Smooth muscle cell (in vitro differentiated cells): ENCODE measurements around the gene PGBD5. TPM values are rescaled to one million over a fixed set of nuclear protein-coding genes. Genes with fewer than 3 reads are reported as not detected.

Experiments used
- DNase-seq: peaks from one replicate; lab custom pipeline; 2025; ENCODE audit not compliant: unreplicated experiment; lab: John Stamatoyannopoulos, UW
- H2AFZ ChIP-seq: fragments of 200-600 bp; sonication (generic); 2 replicates; pipeline ENCODE4 v1.6.0; 2016; ENCODE audit warnings: antibody characterized with exemption, low read depth, mild to moderate bottlenecking
- H3F3A ChIP-seq: fragments of 200-600 bp; sonication (generic); 2 replicates; pipeline ENCODE4 v1.6.0; 2017; ENCODE audit warnings: antibody characterized with exemption, low read depth
- H3K27ac ChIP-seq: fragments of 200-600 bp; sonication (generic); 2 replicates; pipeline ENCODE4 v1.5.1; 2016; ENCODE audit warnings: low read depth, mild to moderate bottlenecking
- H3K27me3 ChIP-seq: fragments of 200-600 bp; sonication (generic); 2 replicates; pipeline ENCODE4 v1.6.1; 2016; ENCODE audit warnings: low read depth, mild to moderate bottlenecking
- H3K36me3 ChIP-seq: fragments of 200-600 bp; sonication (generic); 2 replicates; pipeline ENCODE4 v1.5.1; 2016; ENCODE audit warnings: low read depth
- H3K4me1 ChIP-seq: fragments of 200-600 bp; sonication (generic); 2 replicates; pipeline ENCODE4 v1.5.1; 2016; ENCODE audit warnings: low read depth
- H3K4me2 ChIP-seq: fragments of 200-600 bp; sonication (generic); 2 replicates; pipeline ENCODE4 v1.6.0; 2016; ENCODE audit warnings: mild to moderate bottlenecking
- H3K4me3 ChIP-seq: fragments of 200-600 bp; sonication (generic); 2 replicates; pipeline ENCODE4 v1.5.1; 2016; ENCODE audit warnings: mild to moderate bottlenecking
- H3K79me2 ChIP-seq: fragments of 200-600 bp; sonication (generic); 2 replicates; pipeline ENCODE4 v1.6.0; 2016; ENCODE audit warnings: low read depth, mild to moderate bottlenecking
- H3K9ac ChIP-seq: fragments of 200-600 bp; sonication (generic); 2 replicates; pipeline ENCODE4 v1.6.0; 2016; ENCODE audit warnings: low read depth
- H3K9me3 ChIP-seq: fragments of 200-600 bp; sonication (generic); replicated peaks from 2 replicates; pipeline ENCODE4 v1.5.1; 2016; ENCODE audit warnings: low read depth
- H4K20me1 ChIP-seq: fragments of 200-600 bp; sonication (generic); 2 replicates; pipeline ENCODE4 v1.6.0; 2016; ENCODE audit warnings: low read depth
- CTCF ChIP-seq: fragments of 200-600 bp; sonication (generic); IDR thresholded peaks from 2 replicates; pipeline ENCODE4 v1.5.1; 2017; ENCODE audit warnings: borderline replicate concordance, mild to moderate bottlenecking, antibody characterized with exemption; ENCODE audit not compliant: insufficient read depth, poor library complexity, severe bottlenecking
- WGBS: methylation state at CpG from one replicate; pipeline ENCODE4 v1.1.7; 2016; ENCODE audit warnings: low lambda C conversion rate; 5-methylcytosine and 5-hydroxymethylcytosine counted together
- polyA plus RNA-seq: library from polyadenylated mRNA; unstranded; fragments of >200 nt; fragmentation: Nextera tagmentation; extraction: Ambion mirVana; gene quantifications from 2 replicates; pipeline ENCODE4 v1.2.1, GENCODE V29; 2016
- total RNA-seq: library from RNA; depleted of rRNA; stranded (reverse); fragments of >200 nt; gene quantifications from 2 replicates; pipeline ENCODE4 v1.2.3, GENCODE V29; 2014

PGBD5 gene
- total and polyA plus RNA-seq, 2 experiments from 2014 or later, result 0.83 to 0.94 TPM

GRCh38 chr1:230306169-230306568, 120.0 kb downstream of the PGBD5 start:
- H3K36me3 ChIP-seq, result no peaks in the 10 kb centered on the region
- H4K20me1 ChIP-seq, result no peaks in the 10 kb centered on the region
- no peaks in the 10 kb centered on the region for H3K79me2 ChIP-seq
- H3K9me3 ChIP-seq, result no peaks in the 10 kb centered on the region
- H2AFZ ChIP-seq, result no peak overlapping the region
- WGBS, result 91% methylated on average over 4 of the region's 4 CpGs
- no peak overlapping the region for H3K4me2 ChIP-seq
- H3K27ac ChIP-seq, result no peak overlapping the region
- H3K9ac ChIP-seq, result no peak overlapping the region
- no peaks in the 10 kb centered on the region for H3K27me3 ChIP-seq
- no peak for DNase-seq
- no peaks in the 10 kb centered on the region for H3K4me1 ChIP-seq
- no peak overlapping the region for H3K4me3 ChIP-seq
- no peaks in the 10 kb centered on the region for H3F3A ChIP-seq
- TF ChIP-seq CTCF, result no peak

DNA sequence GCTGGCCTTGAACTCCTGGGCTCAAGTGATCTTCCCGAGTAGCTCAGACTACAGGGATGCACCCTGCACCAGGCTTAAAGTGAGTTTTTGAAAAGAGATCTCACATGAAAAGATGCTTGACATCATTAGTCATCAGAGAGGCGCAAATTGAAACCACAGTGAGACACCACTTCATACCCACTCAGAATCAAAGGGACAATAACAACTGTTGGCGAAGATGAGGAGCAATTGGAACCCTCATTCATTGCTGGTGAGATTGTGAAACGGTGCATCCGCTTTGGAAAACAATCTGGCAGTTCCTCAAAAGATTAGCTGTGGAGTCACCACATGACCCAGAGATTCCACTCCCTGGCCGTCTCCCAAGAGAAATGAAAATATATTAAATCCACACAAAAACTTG, 122.3 kb downstream of the PGBD5 start:
- H3K79me2 ChIP-seq, result no peaks in the 10 kb centered on the region
- TF ChIP-seq CTCF, result no peak
- peak overlapping the region; percentile 0 for H3K4me2 ChIP-seq
- no peak overlapping the region for H3K27ac ChIP-seq
- H3K4me1 ChIP-seq, result no peaks in the 10 kb centered on the region
- H3F3A ChIP-seq, result no peaks in the 10 kb centered on the region
- 46% methylated on average over 6 of the region's 6 CpGs for WGBS
- no peak overlapping the region for H2AFZ ChIP-seq
- DNase-seq, result no peak
- H4K20me1 ChIP-seq, result no peaks in the 10 kb centered on the region
- no peaks in the 10 kb centered on the region for H3K36me3 ChIP-seq
- no peaks in the 10 kb centered on the region for H3K9me3 ChIP-seq
- no peak overlapping the region for H3K4me3 ChIP-seq
- no peak overlapping the region for H3K9ac ChIP-seq
- H3K27me3 ChIP-seq, result no peaks in the 10 kb centered on the region

GRCh38 chr1:230303069-230303468, 123.1 kb downstream of the PGBD5 start:
- H3K4me1 ChIP-seq, result no peaks in the 10 kb centered on the region
- H3K9ac ChIP-seq, result no peak overlapping the region
- TF ChIP-seq CTCF, result no peak
- H3F3A ChIP-seq, result no peaks in the 10 kb centered on the region
- no peak overlapping the region for H3K4me3 ChIP-seq
- no peak overlapping the region for H3K4me2 ChIP-seq
- no peak overlapping the region for H3K27ac ChIP-seq
- no peak overlapping the region for H2AFZ ChIP-seq
- WGBS, result 91% methylated on average over 6 of the region's 6 CpGs
- H3K36me3 ChIP-seq, result no peaks in the 10 kb centered on the region
- no peaks in the 10 kb centered on the region for H3K79me2 ChIP-seq
- no peak for DNase-seq
- H4K20me1 ChIP-seq, result no peaks in the 10 kb centered on the region
- no peaks in the 10 kb centered on the region for H3K9me3 ChIP-seq
- H3K27me3 ChIP-seq, result no peaks in the 10 kb centered on the region

DNA sequence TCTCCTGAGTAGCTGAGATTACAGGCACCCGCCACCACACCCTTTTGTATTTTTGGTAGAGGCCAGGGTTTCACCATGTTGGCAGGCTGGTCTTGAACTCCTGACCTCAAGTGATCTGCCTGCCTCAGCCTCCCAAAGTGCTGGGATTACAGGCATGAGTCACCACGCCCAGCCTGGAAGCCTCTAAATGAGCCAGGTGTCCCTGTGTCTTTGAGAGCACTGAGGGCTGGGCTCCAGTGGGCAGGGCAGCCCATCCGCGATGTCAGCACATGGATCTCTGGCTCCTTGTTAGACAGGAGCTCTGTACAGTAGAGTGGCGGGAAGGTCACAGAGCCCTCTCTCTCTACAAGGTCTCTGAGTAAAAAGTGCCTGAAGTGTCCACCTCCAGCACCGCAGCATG, 124.3 kb downstream of the PGBD5 start:
- no peak for DNase-seq
- H3K27me3 ChIP-seq, result no peaks in the 10 kb centered on the region
- TF ChIP-seq CTCF, result no peak
- no peak overlapping the region for H3K27ac ChIP-seq
- no peak overlapping the region for H3K9ac ChIP-seq
- no peak overlapping the region for H3K4me2 ChIP-seq
- no peaks in the 10 kb centered on the region for H3K36me3 ChIP-seq
- H3K4me3 ChIP-seq, result no peak overlapping the region
- H3F3A ChIP-seq, result no peaks in the 10 kb centered on the region
- no peak overlapping the region for H2AFZ ChIP-seq
- H4K20me1 ChIP-seq, result no peaks in the 10 kb centered on the region
- no peaks in the 10 kb centered on the region for H3K9me3 ChIP-seq
- 91% methylated on average over 6 of the region's 6 CpGs for WGBS
- no peaks in the 10 kb centered on the region for H3K4me1 ChIP-seq
- H3K79me2 ChIP-seq, result no peaks in the 10 kb centered on the region
